Smooth muscle cell (in vitro differentiated cells): ENCODE data around the gene STK11IP. TPM values are rescaled to one million over a fixed set of nuclear protein-coding genes. Genes with fewer than 3 reads are reported as not detected.
"Not testable (repeated sequence)": the region's sequence is repeated elsewhere in the genome, so short reads cannot be mapped to it uniquely, and the experiment has no call there.

Experiments used
- DNase-seq: peaks from one replicate; lab custom pipeline; 2025; ENCODE audit not compliant: unreplicated experiment; lab: John Stamatoyannopoulos, UW
- H2AFZ ChIP-seq: fragments of 200-600 bp; sonication (generic); 2 replicates; pipeline ENCODE4 v1.6.0; 2016; ENCODE audit warnings: antibody characterized with exemption, low read depth, mild to moderate bottlenecking
- H3F3A ChIP-seq: fragments of 200-600 bp; sonication (generic); 2 replicates; pipeline ENCODE4 v1.6.0; 2017; ENCODE audit warnings: antibody characterized with exemption, low read depth
- H3K27ac ChIP-seq: fragments of 200-600 bp; sonication (generic); 2 replicates; pipeline ENCODE4 v1.5.1; 2016; ENCODE audit warnings: low read depth, mild to moderate bottlenecking
- H3K27me3 ChIP-seq: fragments of 200-600 bp; sonication (generic); 2 replicates; pipeline ENCODE4 v1.6.1; 2016; ENCODE audit warnings: low read depth, mild to moderate bottlenecking
- H3K36me3 ChIP-seq: fragments of 200-600 bp; sonication (generic); 2 replicates; pipeline ENCODE4 v1.5.1; 2016; ENCODE audit warnings: low read depth
- H3K4me1 ChIP-seq: fragments of 200-600 bp; sonication (generic); 2 replicates; pipeline ENCODE4 v1.5.1; 2016; ENCODE audit warnings: low read depth
- H3K4me2 ChIP-seq: fragments of 200-600 bp; sonication (generic); 2 replicates; pipeline ENCODE4 v1.6.0; 2016; ENCODE audit warnings: mild to moderate bottlenecking
- H3K4me3 ChIP-seq: fragments of 200-600 bp; sonication (generic); 2 replicates; pipeline ENCODE4 v1.5.1; 2016; ENCODE audit warnings: mild to moderate bottlenecking
- H3K79me2 ChIP-seq: fragments of 200-600 bp; sonication (generic); 2 replicates; pipeline ENCODE4 v1.6.0; 2016; ENCODE audit warnings: low read depth, mild to moderate bottlenecking
- H3K9ac ChIP-seq: fragments of 200-600 bp; sonication (generic); 2 replicates; pipeline ENCODE4 v1.6.0; 2016; ENCODE audit warnings: low read depth
- H3K9me3 ChIP-seq: fragments of 200-600 bp; sonication (generic); replicated peaks from 2 replicates; pipeline ENCODE4 v1.5.1; 2016; ENCODE audit warnings: low read depth
- H4K20me1 ChIP-seq: fragments of 200-600 bp; sonication (generic); 2 replicates; pipeline ENCODE4 v1.6.0; 2016; ENCODE audit warnings: low read depth
- WGBS: methylation state at CpG from one replicate; pipeline ENCODE4 v1.1.7; 2016; ENCODE audit warnings: low lambda C conversion rate; 5-methylcytosine and 5-hydroxymethylcytosine counted together
- polyA plus RNA-seq: library from polyadenylated mRNA; unstranded; fragments of >200 nt; fragmentation: Nextera tagmentation; extraction: Ambion mirVana; gene quantifications from 2 replicates; pipeline ENCODE4 v1.2.1, GENCODE V29; 2016
- total RNA-seq: library from RNA; depleted of rRNA; stranded (reverse); fragments of >200 nt; gene quantifications from 2 replicates; pipeline ENCODE4 v1.2.3, GENCODE V29; 2014
- TF ChIP-seq, protein P1 (sequence below): fragments of 200-600 bp; sonication (generic); IDR thresholded peaks from 2 replicates; pipeline ENCODE4 v1.5.1; 2017; ENCODE audit warnings: borderline replicate concordance, mild to moderate bottlenecking, antibody characterized with exemption; ENCODE audit not compliant: insufficient read depth, poor library complexity, severe bottlenecking

STK11IP gene
- total and polyA plus RNA-seq, 2 experiments from 2014 or later = 10.2 to 13.6 TPM

DNA sequence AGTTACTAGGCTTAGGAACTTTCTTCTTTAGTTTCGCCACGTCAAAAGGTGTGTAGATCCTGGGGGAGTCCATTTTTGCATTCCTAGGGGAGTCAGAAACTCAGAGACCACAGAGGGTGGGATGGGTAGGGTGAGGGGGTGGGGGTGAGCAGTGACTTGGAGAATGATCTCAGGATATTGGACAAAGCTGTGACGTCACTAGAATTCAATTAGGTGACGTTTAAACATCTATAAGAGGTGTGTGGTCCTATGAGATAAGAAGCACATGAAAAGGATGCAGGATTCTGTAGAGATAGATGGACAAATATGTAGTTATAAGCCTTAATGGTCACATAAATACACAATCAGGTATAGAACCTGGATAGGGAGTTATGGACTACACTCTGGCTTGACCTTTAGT, 51.3 kb downstream of the STK11IP start:
- no peaks in the 10 kb centered on the region for H3K36me3 ChIP-seq
- no peaks in the 10 kb centered on the region for H3K9me3 ChIP-seq
- H3K9ac ChIP-seq = no peak overlapping the region
- no peak overlapping the region for H2AFZ ChIP-seq
- no peaks in the 10 kb centered on the region for H3K79me2 ChIP-seq
- H3K4me2 ChIP-seq = no peak overlapping the region
- DNase-seq = no peak
- TF ChIP-seq, protein P1, sequence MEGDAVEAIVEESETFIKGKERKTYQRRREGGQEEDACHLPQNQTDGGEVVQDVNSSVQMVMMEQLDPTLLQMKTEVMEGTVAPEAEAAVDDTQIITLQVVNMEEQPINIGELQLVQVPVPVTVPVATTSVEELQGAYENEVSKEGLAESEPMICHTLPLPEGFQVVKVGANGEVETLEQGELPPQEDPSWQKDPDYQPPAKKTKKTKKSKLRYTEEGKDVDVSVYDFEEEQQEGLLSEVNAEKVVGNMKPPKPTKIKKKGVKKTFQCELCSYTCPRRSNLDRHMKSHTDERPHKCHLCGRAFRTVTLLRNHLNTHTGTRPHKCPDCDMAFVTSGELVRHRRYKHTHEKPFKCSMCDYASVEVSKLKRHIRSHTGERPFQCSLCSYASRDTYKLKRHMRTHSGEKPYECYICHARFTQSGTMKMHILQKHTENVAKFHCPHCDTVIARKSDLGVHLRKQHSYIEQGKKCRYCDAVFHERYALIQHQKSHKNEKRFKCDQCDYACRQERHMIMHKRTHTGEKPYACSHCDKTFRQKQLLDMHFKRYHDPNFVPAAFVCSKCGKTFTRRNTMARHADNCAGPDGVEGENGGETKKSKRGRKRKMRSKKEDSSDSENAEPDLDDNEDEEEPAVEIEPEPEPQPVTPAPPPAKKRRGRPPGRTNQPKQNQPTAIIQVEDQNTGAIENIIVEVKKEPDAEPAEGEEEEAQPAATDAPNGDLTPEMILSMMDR = no peak
- H3K27ac ChIP-seq = no peak overlapping the region
- H3F3A ChIP-seq = peaks cover 3% of the 10 kb centered on the region
- no peaks in the 10 kb centered on the region for H3K27me3 ChIP-seq
- H4K20me1 ChIP-seq = no peaks in the 10 kb centered on the region
- WGBS = 89% methylated on average over 4 of the region's 4 CpGs
- H3K4me3 ChIP-seq = no peak overlapping the region
- peaks cover 6% of the 10 kb centered on the region for H3K4me1 ChIP-seq

DNA sequence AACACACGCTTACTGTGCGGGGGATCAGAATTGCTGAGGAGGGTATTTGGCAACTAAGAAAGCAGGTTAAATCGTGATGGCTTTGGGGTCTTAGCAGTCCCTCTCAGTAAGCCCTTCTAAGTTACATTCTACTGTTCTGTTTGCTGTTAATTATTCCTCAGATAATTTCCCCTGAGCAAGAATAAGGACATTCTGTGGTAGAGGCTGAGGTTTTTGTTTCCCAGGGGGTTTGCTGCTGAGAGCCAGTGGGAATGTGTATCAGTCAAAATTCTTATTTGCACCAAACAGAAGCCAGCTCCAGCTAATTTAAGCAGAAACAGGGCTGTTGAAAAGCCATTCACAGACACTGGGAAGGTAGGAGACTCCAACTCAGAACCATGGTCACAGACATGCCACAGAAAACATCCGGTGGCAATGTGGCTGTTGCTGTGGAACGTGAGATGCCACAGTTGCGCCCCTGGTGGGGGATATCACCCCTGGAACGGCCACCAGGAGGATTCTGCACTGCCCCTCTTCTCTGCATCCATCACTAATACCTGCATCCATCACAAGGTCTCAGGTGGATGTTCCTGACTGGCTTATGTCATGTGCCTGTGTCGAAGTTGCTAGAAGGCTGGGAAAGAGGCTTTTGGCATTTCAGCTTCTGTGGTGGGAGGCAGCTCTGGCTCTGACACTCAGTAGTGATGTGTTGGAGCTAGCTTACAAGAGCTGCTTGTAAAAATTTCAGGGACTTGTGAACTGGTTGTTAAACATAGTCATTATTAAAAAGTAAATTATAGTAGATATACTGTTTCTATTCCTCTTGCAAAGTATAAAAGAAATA, 53.0 kb downstream of the STK11IP start:
- no peak overlapping the region for H3K4me3 ChIP-seq
- H2AFZ ChIP-seq = no peak overlapping the region
- H3K9me3 ChIP-seq = no peaks in the 10 kb centered on the region
- no peaks in the 10 kb centered on the region for H3K27me3 ChIP-seq
- WGBS = 76% methylated on average over 8 of the region's 8 CpGs
- DNase-seq = no peak
- peaks cover 1% of the 10 kb centered on the region for H3K4me1 ChIP-seq
- H4K20me1 ChIP-seq = no peaks in the 10 kb centered on the region
- no peaks in the 10 kb centered on the region for H3F3A ChIP-seq
- H3K79me2 ChIP-seq = no peaks in the 10 kb centered on the region
- no peak overlapping the region for H3K4me2 ChIP-seq
- no peak overlapping the region for H3K9ac ChIP-seq
- no peaks in the 10 kb centered on the region for H3K36me3 ChIP-seq
- TF ChIP-seq, protein P1 = no peak
- H3K27ac ChIP-seq = no peak overlapping the region

DNA sequence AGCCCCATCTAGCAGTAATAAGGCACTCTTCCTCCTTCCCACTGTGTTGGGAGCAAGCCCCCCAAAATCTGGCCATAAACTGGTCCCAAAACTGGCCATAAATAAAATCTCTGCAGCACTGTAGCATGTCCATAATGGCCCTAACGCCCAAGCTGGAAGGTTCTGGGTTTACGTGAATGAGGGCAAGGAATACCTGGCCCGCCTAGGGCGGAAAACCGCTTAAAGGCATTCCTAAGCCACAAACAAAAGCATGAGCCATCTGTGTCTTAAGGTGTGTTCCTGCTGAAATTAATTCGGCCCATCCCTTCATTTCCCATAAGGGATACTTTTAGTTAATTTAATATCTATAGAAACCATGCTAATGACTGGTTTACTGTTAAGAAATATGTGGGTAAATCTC, 54.0 kb downstream of the STK11IP start:
- not testable (repeated sequence) for H3K27me3 ChIP-seq, H3K9ac ChIP-seq, H3K36me3 ChIP-seq, H3K4me2 ChIP-seq, H3F3A ChIP-seq, H2AFZ ChIP-seq, H3K79me2 ChIP-seq, H3K27ac ChIP-seq, DNase-seq, H4K20me1 ChIP-seq, H3K4me3 ChIP-seq, H3K9me3 ChIP-seq, H3K4me1 ChIP-seq
- 85% methylated on average over 6 of the region's 6 CpGs for WGBS

DNA sequence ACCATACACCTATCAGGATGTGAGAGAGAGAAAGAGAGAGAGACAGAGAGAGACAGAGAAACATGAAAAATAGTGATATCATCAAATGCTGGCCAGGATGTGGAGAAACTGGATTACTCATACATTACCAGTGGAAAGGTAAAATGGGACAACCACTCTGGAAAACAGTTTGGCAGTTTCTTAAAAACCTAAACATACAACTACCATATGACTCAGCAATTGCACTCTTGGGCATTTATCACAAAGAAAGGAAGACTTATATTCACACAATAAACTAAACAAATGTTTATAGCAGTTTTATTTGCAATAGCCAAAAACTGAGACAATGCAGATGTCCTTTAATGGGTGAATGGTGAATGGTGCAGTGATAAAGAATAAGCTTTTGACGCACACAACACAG, 58.9 kb downstream of the STK11IP start:
- no peaks in the 10 kb centered on the region for H3K27me3 ChIP-seq
- no peaks in the 10 kb centered on the region for H3K9me3 ChIP-seq
- 85% methylated on average over 1 of the region's 1 CpG for WGBS
- TF ChIP-seq, protein P1 = no peak
- no peak for DNase-seq
- H3K9ac ChIP-seq = no peak overlapping the region
- no peaks in the 10 kb centered on the region for H4K20me1 ChIP-seq
- no peak overlapping the region for H3K27ac ChIP-seq
- H3K4me1 ChIP-seq = peaks cover 3% of the 10 kb centered on the region
- H2AFZ ChIP-seq = no peak overlapping the region
- no peaks in the 10 kb centered on the region for H3K36me3 ChIP-seq
- H3K4me2 ChIP-seq = no peak overlapping the region
- H3F3A ChIP-seq = peaks cover 6% of the 10 kb centered on the region
- H3K4me3 ChIP-seq = no peak overlapping the region
- H3K79me2 ChIP-seq = no peaks in the 10 kb centered on the region
